GM21423 (cell line): Measurements from ENCODE around the gene KCNK16.
"Not testable (repeated sequence)": the region's sequence is repeated elsewhere in the genome, so short reads cannot be mapped to it uniquely, and the experiment has no call there.

Experiments
- ATAC-seq: cut with Tn5 transposase; IDR thresholded peaks from one replicate; pipeline ENCODE4 v1.9.1; 2021; ENCODE audit warnings: mild to moderate bottlenecking, moderate library complexity; ENCODE audit not compliant: unreplicated experiment

The KCNK16 gene

DNA sequence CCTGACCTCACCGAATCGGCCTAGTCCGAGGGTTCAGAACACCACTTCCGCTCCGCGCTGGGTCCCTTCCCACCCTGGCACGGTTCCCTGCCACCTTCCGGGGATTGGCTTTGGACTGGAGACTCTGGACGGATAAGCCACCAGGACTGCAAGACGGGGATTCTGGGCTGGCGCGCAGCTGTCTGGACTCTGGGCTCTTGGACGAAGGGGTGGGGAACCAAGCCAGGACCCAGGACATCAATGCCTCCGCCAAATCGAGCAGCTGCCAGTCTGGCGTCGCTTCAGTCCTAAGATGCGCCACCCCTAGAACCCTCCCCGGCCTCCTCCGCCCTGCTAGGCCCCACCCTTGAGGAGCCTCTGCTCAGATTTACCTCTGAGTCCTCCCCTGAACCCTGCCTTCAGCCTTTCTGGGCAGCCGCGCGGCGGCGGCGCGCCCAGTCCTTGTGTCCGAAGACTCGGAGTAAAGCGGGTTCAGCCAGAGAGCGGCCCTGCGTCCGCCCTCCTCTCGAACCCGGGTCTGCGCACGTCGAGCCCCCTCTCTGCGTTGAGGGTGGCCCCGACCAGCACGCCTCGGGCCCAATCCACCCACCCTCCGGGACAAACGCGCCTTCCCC is 9.5 kb downstream of the KCNK16 start:
- ATAC-seq = no peak

DNA sequence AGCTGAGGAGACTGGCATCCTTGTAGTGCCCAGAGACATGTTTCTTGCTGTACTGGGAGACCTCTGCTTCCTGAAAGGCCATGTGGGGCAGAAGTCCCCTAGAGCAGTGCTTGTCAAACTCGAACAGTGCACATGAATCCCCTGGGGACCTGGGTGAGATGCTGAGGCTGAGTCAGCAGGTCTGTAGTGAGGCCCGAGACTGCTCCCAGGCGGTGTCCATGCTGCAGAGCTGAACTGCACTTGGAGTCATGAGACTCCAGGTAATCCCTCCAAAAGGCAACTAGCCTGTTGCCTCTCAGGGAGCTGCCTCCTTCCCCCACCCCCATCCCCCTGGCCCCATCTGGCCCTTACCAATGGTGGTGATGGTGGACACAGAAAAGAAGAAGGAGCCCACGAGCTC is 12.0 kb downstream of the KCNK16 start:
- no peak for ATAC-seq

DNA sequence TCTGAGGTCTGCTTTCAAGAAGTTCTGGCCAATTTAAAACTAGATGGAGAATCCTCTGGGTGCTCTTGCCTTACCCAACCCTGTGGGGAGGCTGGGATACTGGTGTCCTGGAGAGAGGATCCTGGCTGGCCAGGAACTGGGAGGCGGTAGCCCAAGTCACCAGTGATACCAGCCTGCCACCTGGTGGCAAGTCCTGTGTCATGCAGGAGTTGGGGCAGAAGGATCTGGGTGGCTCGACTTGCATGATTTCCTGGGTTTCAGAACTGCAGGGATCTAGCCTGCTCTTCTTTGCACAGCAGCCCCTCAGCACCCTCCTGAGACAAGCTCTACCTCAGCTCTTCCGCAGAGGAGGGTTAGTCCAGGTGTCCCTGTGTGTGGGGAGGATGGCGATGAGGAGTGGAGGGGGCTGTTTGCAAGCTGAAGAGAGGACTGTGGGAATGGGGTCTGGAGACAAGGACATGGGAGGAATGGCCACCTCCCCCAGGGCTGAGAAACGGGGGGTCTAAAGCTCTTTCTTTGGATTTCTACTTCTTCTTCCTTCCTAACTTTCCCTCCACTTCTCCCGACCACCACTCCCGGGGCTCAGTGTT is 12.5 kb downstream of the KCNK16 start:
- no peak for ATAC-seq

DNA sequence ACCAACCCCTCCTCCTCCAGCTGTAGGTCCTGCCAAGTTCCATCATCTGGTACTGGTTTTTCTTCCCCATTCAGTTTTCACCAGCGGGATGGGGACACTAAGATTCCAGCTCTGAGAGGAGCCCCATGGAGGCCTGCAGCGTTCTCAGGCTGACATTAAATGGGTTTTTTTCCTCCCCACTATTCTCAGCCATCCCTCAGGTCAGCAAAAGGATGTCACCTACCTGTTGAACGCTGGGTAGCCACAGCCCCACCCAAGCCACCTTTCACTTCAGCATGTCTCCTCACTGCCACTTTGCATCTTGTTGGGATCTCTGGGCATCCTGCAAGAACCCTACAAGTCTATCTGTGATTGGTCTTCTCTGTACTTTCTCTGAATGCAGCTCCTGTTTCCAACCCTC is 15.0 kb downstream of the KCNK16 start:
- ATAC-seq = no peak

DNA sequence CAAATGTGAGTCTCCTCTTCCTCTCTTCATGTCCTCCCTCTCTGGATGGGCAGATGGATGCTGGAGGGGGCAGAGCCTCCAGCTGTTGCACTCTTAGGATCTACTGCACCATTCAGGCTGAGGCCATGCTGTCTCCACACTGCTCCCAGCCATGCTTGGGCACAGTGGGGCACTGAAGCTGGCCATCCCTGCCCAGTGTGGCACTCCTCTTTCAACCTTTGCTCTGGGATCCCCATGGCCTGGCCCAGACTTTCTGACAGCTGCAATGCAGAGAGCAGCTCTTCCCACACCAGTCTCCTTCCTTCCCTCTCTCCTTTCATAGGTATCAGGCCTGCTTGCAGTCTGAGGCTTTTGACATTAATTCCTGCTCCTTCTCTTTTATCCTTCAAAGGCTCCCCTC is 17.6 kb downstream of the KCNK16 start:
- no peak for ATAC-seq

DNA sequence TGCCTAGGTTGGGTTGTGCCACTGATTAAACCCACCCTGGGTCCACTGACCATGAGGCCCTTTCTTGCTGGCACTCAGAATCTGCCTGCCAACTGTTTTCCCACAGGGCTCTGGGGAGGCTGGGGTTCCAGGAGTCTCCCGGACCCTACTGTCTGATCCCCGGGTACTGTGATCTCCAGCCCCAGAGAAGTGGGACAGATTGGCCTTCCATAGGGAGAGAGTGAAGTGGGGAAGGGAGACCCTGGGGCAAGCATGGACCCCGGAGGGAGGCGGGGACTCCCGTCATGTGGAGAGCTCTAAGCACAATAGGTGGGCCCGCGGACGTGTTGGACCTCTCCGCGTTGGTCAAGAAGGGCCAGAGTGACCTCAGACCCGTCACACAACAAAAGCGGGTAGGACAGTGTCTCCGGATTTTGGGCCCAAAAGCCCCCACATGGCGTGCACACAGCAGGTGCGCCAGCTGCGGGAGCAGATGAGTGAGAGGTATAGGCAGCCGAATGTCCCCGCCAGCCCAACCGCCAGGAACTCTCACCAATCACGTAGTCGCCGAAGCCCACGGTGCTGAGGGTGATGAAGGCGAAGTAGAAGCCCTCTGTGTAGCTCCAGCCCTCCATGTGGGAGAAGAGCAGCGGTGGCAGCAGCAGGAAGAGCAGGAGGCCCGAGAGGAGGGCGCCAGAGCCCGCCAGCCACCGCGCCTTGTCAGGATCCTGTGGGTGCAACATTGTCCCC is 18.9 kb downstream of the KCNK16 start:
- peak; percentile 8 for ATAC-seq

DNA sequence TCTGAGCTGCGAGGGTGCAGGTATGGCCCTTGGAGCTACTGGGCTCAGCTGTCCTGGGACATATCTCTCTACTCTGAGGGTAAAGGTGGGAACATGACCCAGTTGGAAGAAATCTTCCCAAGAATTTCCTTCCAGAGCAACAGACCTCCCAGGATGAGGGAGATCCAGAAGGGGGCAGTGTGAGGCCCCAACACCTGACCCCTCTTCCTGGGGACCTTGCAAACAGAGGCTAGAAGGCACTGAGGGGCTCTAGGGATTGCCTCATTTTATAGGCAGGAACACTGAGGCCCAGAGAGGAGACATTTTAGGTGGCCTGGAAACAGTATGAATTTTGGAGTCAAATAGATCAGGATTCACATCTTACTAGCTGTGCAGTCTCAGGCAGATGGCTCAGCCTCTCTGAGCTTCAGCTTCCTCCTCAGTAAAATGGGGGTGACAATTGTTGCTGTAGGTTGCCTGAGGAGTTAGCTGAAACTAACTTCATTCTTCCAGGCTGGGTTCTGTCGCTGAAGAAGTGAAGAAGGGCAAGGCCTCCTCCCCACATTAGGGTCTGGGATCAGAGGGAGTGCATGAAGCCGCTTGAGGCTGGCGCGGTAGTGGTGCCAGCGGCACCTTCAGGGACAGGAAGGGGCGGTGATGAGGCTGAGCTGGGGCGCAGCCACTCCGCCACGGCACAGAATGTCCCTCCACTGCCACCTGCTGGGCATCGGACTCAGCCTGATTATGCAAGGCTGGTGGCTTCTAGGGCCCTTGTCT is 19.7 kb downstream of the KCNK16 start:
- ATAC-seq = peak; percentile 91

DNA sequence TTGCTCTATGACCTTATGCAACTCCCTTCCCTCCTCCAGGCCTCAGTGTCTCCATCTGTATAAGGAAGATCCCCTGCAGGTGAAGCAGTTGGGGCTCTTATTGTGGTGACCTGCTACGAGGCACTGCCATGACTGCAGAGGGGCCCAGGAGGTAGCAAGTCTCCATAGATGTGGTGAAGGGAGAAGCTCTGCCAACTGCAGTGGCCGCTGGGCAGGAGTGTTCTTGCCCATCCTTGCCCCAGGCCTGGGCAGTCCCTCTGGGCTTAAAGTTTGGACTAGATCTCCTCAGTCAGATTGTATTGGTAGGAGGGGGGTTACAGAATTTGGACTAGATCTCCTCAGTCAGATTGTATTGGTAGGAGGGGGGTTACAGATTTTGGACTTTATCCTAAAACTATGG is 20.5 kb downstream of the KCNK16 start:
- ATAC-seq = no peak

DNA sequence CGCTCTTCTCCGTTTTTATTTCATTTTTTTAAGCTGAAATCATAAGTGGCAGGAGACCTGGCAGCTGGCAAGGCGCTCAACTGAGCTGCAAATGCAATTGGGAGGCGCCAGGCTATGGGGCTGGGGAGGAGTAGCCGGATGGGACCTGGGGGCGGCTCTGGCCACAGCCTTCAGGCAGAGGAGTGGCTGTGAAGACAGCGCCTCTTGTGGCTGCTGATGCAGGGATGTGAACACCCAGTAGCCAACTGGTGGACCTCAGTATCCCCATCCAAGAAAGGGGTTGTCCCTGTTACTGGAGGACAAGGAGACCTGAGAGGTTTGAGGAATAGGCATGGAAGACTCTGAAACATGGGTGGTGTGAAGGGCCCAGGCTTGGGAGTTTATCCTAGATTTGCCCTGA is 20.9 kb downstream of the KCNK16 start:
- no peak for ATAC-seq

DNA sequence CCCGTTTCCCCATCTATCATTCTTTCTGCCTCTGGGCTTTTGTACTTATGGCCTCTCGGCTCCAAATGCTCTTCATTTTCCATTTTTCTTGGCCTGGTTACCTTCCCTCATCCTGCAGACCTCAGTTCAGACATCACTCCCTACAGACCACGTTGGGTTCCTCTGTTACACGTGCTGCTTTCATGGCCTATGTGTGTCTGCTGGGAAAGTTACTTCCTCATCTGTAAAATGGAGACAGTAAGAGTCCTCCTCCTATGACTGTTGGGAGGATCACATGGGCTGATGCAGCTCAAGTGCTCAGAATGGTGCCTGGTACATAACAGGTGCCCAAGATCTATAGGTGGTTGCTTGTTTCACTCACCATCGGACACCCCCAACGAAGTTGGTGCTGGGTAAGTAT is 21.8 kb downstream of the KCNK16 start:
- no peak for ATAC-seq

DNA sequence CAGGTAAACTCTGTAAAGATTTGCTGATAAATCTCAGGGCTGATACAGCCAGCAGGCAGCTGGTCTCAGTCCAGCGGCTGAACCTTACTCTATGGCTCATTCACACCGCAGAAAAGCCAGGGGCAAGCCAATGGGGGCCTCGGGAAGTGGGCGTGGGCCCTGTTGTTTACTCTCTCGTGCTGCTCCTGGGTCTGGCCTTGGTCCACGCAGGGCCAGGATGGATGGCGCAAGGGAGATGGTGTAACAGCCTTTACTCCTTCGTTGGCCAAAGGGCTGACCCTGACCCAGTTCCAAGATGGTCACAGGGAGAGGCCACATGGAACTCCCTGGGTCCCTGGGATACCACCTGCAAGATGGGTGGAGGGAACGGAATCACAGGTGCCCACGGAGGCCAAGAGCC is 24.4 kb downstream of the KCNK16 start:
- no peak for ATAC-seq

DNA sequence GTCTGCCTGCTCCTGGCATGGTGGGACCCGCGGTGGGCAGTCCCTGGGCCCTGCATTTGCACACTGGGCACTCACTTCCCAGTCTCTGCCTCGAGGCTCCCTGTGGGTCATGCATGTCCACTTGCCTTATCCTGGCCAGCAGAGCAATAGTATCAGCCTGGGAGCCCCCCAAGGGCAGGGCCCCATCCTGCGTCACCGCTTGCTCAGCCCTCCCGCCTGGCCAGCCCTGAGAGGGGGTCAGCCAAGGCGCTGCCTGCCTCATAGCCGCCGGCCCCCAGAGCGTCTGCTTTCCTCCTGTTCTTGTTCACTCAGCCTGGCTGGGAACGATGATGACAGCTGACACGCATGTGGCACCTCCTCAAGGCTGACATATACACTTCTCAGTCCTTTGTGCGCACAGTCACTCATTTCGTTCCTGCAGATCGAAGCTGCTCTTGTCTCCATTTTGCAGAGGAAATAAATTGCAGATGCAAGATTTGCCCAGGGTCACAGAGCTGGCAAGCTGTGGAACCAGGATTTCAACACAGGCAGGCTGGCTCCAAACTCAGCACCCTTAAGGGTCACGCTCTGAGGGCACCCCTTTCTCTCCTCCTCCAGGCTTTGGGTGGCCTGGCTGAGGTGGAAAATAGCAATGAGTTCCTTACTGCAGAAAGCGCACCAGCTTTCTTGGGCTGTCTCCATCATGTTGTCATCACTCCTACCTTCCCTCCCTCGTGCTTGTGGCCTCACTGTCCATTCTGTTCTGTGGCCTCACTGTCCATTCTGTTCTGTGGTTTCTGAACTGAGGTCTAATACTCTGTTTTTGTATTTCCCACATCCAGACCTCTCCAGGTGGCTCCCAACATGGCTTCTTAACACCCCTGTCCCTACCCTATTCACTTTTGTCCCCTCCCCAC is 25.5 kb downstream of the KCNK16 start:
- no peak for ATAC-seq

DNA sequence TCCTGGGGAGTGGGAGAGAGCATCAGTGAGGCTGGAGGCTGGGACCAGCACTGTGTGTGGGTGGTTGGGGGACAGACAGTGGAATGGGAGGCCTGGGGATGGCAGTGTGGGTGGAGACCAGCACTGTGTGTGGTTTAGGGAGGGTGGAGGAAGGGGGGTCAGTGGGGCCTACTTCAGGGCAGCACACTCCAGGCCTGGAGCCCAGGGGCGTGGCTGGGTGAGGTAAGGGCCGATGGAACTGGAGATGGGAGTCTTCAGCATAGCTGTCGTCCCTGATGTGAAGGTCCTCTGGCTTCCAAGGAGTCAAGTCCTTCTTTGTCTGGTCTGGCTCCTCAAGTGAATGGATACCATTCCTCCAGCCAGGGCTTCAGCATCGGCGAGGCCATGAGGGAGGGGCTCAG is 26.9 kb downstream of the KCNK16 start:
- no peak for ATAC-seq

DNA sequence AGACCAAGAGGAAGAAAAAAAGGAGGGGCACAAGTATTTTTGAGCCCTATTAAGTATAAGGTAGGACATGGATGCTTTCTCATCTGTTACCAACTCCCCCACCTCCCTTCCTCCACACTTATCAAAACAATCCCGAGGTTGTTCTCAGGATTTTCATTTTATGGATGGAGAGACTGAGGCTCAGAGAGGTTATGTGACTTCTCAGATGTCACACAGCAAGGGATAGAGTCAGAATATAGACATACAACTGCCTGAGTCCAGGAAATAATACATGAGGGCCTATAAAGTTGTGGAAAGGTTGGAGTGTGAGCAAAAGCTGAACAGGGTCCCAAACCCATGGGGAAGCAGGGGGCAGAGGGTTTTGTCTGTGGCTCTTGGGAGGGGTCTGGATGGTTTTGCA is 27.6 kb downstream of the KCNK16 start:
- ATAC-seq = no peak

DNA sequence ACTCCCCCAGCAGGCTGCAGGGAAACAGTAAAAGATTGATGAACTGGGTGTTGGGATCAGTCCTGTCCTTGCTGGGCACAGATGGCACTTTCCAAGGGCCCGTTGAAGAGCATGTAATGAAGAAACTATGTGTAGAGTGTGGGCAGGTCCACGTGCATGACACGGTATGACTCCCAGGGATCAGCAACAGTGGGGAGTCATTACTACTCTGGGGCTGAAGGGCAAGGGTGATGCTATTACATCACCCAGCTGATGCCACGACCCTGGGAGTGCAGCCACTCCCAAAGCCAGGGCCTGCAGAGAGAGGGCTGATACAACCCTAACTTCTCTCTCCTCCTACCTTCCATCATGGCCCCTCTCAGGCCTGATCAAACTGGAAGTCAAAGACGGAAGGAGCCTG is 28.4 kb downstream of the KCNK16 start:
- ATAC-seq = no peak

DNA sequence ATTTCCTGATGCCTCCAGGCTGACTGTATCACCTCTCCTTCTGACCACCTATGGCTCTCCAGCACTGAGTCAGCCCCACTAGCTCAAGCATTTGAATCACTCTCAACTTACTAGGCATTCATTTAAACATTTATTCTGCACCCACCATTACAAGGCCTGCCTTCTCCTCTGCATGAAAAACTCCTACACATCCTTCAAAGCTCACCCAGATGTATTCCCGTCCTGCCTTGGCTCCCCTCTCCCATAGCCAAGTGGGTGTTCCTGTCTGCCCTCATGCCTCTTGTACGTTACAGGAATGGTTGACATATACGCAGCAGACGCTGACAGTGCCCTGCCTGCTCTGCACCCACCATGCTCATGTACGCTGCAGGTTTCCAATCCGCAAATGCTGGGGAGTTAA is 29.9 kb downstream of the KCNK16 start:
- ATAC-seq = no peak

DNA sequence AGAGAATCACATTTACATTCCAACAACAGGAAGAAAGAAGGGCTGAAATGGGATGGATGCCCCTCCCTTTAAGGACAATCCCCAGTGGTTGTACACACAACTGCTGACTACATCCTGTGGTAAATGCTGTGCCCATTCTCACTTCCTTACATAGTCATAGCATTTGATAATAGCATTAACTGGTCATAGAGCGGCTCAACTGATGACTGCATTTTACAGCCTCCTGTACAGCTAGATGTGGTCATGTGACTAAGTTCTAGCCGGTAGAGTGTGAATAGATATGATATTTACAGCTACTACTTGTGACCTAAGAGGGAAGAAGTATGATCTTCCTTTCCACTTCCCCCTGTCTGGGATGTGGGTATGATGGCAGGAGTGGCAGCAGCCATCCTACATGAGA is 33.0 kb downstream of the KCNK16 start:
- no peak for ATAC-seq

DNA sequence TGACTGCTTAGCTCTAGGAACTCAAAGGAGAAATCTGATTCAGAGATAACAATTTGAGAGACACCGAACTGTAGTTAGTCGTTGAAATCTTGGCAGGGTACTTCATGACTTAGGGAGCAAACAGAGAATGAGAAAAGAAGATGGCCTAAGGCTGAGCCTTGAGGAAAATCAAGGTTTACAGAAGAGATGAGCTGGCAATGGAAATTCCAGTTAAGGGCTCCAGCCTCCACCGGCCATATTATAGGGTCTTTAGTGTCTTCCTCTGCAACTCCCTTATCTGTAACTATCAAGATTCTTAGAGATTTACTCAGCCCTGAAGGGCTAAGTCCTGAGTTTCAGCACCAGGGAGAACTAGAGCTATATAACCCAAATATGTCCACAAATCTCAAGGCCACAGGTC is 34.9 kb downstream of the KCNK16 start:
- no peak for ATAC-seq

DNA sequence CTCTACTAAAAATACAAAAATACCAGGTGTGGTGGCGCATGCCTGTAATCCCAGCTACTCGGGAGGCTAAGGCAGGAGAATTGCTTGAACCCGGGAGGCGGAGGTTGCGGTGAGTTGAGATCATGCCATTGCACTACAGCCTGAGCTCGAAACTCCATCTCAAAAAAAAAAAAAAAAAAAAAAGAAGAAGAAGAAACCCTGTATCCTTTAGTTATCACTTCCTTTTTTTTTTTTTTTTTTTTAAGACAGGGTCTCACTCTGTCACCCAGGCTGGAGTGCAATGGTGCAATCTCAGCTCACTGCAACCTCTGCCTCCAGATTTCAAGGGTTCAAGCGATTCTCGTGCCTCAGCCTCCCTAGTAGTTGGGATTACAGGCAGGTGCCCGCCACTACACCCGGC is 35.9 kb downstream of the KCNK16 start:
- ATAC-seq = not testable (repeated sequence)

DNA sequence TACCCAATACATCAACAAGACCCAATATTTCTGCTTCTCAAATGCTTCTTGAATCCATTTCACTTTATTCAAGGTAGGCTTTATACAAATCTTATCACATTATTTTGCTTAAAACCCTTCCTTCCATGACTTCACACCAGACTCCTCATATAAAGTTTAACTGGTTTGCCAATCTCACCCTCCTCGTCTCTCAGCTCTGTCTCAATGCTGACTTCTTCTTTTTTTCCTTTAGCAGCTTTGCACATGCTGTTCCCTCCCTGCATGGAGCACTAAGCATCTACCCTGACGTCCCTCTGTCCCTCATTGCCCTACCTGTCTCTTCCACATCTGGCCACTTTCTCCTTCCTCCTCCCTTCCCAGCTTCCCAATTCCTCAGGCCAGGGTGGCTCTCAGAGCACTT is 39.7 kb downstream of the KCNK16 start:
- ATAC-seq = no peak
